T1000 (cell line): ENCODE results near the gene MYO5B.
A peak's percentile ranks its signal among the peaks of the same experiment; 100 is the strongest.
"Not testable (repeated sequence)": the region's sequence is repeated elsewhere in the genome, so short reads cannot be mapped to it uniquely, and the experiment has no call there.

Source experiments
- DNase-seq: peaks from one replicate; lab custom pipeline; 2025; ENCODE audit warnings: mixed read lengths; lab: John Stamatoyannopoulos, UW

MYO5B gene

GRCh38 chr18:49853011-49853410 is 341.9 kb downstream of the MYO5B start:
- no peak for DNase-seq

DNA sequence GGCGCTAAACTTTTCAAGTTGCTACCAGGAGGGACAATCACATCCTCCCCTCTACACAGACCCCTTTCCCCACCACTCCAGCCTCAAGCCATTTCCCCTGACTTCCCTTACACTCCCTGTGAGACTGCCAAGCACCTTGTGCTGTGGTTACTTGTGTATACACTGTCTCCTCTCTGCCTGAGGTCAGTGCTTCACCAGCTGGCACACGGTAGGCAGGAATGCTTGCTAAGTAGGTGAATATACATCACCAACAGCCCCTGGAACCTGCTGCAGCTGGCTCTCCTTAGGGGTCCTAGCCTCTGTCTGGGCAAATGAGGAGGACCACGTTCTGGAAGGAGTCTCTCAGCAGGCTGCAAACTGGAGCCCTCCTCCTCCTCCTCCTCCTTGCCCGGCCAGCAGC is 343.3 kb downstream of the MYO5B start:
- DNase-seq, result no peak

- no peak for DNase-seq
These were observed 344.3 kb downstream of the MYO5B start for GRCh38 chr18:49850636-49851035.

- peak; percentile 54 for DNase-seq
These were observed 345.4 kb downstream of the MYO5B start for GRCh38 chr18:49849331-49850217.

DNA sequence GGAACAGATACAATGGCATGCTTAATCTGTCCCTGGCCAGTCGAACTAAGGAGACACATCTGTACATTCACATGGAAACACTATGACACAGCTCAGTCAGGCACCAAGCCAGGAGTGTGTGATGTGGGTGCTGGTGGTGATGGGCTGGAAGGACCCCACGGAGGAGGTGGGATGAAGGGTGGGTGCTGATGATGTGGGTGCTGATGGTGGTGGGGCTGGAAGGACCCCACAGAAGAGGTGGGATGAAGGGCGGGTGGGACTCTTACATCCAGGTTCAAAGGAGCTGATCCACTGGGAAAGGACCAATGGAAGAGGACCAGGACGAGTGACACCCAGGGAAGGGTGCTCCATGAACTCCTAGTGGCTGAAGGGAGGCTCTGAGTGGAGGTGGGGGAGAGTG is 346.8 kb downstream of the MYO5B start:
- no peak for DNase-seq

DNA sequence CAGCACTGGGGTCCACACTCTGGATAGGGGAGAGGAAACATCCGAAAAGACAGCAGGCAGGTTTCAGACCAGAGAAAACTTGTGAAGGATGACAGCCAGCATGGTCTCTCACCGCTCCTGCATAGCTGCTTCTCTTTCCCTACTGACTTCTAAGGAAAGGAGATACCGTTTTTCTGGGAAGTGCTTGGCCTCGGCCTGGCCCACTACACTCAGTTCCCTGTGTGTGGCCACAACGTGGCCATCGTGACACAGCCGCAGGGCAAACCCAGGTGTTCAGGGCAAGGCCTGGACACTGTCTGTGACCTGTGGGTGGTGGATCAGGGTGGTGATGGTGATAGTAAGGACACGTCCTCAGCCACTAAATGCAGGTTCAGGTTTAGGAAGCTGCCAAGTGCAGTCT is 347.4 kb downstream of the MYO5B start:
- no peak for DNase-seq

DNA sequence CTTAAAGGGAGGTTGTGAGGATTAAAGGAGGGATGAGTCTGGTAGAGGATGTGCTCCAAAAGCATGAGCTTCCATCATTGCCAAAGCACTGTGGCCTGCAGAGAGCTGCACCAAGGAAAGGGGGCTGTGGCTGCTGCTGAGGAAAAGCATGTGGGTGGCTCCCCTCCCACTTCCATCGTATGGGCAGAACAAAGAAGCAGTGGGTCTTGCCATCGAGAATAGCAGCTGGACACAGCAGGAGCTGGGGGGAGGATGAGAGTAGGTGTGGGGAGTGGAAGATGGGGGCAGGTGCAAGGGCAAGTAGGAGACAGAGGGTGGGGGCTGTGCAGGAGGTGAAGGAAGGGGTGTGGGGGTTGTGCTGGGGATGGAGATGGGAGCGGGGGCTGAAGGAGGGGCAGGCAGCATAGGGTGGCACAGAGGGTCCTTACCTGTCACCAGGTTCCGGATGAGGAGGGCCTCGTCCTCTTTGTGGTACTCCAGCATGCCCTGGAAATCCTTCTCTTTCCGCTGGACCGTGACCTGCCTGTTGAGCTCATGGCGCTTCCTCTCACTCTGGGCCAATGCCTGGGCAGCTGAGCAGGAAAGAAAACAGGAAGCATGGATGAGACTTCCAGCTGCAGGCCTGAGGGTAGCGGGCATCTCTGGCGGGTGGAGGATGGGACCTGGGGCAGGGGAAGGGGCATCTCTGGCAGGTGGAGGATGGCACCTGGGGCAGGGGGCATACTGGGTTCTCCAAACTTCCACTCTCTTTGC is 348.1 kb downstream of the MYO5B start:
- no peak for DNase-seq

DNA sequence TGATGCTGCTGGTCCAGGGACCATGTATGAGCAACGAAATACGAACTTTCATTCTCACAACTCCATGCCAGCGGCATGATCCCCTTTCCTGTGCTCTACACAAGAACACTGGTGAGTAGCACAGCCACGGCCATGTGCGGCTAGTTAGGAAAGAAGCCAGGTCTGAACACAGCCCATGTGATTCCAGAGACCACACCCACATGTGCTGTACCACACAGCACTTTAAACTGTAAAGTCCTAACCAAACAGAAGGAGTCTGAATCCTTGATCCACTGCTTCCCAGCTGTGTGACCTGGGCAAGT is 348.6 kb downstream of the MYO5B start:
- DNase-seq, result no peak

DNA sequence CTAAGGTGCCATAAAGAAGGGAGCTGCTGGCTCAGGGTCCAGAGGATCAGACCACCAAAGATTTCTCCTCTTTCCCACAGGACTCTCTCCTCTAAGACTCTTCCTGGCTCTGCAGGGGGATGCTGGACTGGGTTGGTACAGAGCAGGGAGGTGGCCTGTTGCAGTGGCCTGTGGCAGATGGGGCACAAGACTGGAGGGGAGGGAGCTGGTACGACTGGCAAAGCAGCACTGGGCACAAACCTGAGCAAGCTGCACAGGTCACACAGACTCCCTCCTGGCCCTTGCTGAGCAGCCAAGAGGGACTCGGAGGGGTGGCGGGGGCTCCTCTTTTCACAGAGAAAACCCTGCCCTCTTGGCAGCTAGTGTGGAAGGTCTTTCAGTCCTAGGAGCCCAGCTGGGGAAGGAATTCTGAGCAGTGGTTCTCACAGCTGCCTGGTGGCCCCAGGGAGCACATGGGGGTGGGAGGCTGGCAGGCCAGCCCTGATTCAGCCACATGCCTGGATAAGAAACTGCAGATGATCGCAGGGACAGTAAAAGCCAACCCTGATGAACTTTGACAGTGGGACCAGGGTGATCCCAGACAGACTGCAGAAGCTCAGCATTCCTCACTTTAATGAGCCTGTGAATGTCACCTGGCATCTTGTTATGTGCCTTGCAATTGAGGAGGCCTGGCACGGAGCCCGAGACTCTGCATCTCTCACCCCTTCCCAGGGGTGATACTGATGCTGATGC is 349.2 kb downstream of the MYO5B start:
- DNase-seq, result no peak

DNA sequence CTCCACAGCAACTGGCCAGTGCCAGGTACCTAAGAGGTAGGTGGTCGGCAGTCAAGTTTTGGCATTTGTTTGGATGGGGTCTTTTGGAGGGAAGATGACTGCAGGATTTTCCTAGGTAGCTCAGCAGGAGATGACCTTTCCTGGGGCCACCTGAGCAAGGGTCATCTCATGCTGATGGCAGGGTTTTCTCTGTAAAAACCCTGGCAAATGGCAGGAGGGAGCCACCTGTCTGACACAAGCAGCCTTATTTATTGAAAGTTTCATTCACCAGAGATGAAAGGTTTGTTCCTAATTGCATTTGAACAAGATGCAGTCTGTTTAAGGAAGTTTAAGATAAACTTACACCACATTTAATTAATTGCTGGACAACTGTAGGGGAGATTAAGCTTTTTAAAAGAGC is 350.0 kb downstream of the MYO5B start:
- no peak for DNase-seq

- DNase-seq, result no peak
These were observed 350.9 kb downstream of the MYO5B start for GRCh38 chr18:49843778-49844625.

- DNase-seq, result no peak
These were observed 351.8 kb downstream of the MYO5B start for GRCh38 chr18:49843131-49843530.

- no peak for DNase-seq
These were observed 352.3 kb downstream of the MYO5B start for GRCh38 chr18:49842656-49843055.

GRCh38 chr18:49841236-49842217 is 353.4 kb downstream of the MYO5B start:
- no peak for DNase-seq

- DNase-seq, result no peak
These were observed 355.9 kb downstream of the MYO5B start for GRCh38 chr18:49839012-49839411.

DNA sequence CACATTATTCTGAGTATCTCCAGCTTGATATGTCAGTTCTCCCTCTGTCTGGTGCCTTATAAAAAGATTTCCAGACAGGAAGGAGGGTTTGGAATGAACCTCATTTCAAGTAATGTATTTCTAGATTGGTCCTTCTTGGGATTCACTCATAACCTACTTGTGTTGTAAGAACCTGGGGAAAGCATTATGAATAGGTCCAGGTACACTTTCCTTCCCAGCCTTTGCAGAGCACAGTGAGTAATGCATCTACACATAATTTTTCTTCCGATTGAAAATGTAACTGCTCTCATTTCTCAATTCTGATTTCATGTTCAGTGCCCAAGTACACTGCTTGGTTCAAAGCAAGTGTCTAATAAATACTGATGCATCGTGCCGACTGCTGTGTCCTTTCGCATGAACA is 356.6 kb downstream of the MYO5B start:
- DNase-seq, result no peak

DNA sequence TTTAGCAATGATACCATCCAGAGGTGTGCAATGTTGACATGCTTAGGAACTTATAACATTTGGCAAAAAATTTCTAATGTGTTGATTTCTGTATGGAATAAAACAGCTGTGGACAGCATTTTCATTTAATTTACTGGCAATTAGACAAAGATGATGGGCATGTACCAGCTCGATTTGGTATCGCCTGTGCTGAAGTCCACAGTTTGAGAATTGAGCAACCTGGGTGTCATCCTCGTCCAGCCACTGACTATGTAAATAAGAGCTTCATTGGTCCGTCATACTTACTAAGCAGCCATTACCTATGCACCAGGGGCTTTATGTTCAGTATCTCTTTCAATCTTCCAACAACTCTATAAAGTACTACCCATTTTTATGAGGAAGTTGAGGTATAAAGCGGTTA is 357.1 kb downstream of the MYO5B start:
- DNase-seq, result no peak

GRCh38 chr18:49837316-49837835 is 357.6 kb downstream of the MYO5B start:
- not testable (repeated sequence) for DNase-seq

DNA sequence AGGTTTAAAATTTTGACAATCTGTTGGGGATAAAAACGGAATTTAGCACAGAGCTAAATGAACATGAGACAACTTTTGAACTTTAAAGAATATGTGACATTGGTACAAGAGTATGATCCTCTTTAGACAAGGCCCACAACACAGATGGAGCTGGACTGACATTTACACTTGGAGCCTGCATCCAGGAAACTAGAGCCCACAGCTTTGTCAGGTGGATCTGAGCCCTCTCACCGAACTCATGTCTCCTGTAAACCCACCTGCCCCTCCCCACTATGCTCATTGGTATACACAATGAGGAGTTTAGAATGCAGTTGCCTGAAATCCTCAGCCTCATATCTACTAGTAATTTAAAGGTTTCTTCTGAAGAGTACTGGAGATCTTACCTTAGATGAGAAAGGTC is 359.5 kb downstream of the MYO5B start:
- no peak for DNase-seq

DNA sequence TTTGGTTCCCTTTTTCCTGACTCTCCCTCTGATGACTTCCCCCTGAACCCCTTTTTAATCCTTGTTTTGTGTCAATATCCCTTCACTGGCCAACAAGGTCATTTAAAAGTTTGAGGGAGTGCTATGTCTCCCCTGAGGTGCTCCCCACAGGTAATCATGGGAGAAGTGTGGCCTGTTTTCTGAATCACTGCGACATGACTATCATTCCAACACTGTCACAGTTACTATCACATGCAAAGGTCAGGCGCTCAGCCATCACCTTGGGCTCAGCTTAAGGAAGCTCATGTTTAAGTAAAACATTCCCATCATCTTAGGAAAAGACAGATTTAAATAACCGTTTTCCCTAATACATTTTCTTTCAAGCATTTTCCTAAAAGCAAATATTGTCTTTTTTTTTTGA is 360.7 kb downstream of the MYO5B start:
- no peak for DNase-seq
